HL-60/S4 treated with phorbol 12-myristate 13-acetate at 8.2 ng/mL for 4 days and 3 days (cell line): ENCODE results near the gene SUGCT.

Experiments
- in situ Hi-C: fragments of 300-500 bp; cut with MboI; formaldehyde crosslinking; loops from 2 replicates; pipeline ENCODE4 v1.15.0; 2022; ENCODE audit warnings: low sequenced_read_pairs

SUGCT gene

DNA sequence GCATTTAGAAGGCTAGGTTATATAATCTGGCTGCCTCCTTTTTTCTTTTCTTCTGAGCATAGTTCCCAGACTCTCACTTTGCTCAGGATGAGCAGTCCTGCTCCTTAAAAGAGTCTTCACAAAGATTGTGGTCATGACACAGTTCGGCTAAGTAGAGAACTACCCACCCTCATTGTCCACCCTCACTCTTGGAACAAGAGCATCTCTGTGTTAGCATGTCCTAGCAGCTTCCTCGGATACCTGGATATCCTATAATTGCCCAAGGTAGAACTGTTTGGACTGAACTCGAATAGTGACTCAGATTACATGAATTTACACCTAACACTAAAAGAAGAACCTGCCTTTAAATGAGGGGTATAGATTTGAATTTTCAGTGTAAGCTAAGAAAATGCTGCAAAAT lies 572.0 kb downstream of the SUGCT start:
- in situ Hi-C loops = no loop called here

DNA sequence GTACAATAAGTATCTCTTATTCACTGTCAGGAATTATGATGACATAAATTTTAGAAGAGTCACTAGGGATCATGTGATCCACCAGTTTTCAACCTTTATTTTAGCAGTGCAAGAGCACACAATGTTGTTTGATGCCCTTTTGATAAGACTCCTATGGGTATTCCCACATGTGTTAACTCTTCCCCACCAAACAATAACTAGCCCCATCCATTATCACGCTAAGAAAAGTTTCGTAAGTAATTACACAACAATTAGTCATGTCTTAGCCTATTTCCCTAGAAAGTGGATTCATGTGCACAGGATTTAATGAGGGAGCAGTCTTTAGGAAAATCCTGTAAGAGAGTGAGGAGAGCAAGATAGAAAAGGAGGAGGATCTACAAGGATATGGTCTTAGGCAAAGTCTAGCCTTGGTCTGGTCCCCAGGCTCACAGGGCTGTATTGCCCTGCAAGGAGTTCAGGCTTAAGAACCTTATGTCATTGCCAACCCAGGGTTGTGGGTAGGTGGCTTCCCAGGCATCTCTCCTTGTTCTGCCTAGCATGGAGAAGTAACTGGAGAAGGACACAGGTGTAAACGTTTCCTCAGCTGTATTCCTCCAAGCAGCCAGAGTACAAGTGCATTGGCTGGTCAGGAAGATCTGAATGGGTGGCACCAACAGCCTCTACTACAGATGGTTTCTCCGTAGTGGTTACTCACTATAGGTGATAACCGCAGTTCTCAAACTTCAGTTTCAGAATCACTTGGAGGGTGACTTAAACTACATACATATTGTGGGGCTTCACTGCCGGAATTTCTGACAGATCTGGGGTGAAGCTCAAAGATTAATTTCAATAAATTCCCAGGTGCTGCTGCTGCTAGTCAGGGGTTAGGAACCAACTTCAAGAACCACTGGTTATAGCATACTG lies 574.5 kb downstream of the SUGCT start:
- in situ Hi-C loops = no loop called here

DNA sequence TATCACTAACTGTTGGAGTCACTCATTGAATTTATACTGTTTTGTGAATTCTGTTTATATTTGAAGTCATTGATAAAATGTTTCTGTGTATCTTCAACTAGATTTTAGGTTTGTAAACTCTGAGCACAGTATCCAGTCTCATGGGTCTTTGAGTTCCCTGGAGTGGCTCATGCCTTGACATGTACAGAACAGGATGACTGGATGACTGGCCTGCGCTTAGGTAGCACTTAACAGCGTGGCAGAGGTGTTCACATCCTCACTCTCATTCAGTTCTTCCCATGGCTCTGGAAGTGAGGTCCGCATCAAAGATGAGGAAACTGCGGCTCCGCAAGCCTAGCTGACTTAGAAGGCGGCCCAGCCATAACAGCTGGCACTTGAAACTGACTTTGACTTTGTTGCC lies 576.9 kb downstream of the SUGCT start:
- in situ Hi-C loops = no loop called here

DNA sequence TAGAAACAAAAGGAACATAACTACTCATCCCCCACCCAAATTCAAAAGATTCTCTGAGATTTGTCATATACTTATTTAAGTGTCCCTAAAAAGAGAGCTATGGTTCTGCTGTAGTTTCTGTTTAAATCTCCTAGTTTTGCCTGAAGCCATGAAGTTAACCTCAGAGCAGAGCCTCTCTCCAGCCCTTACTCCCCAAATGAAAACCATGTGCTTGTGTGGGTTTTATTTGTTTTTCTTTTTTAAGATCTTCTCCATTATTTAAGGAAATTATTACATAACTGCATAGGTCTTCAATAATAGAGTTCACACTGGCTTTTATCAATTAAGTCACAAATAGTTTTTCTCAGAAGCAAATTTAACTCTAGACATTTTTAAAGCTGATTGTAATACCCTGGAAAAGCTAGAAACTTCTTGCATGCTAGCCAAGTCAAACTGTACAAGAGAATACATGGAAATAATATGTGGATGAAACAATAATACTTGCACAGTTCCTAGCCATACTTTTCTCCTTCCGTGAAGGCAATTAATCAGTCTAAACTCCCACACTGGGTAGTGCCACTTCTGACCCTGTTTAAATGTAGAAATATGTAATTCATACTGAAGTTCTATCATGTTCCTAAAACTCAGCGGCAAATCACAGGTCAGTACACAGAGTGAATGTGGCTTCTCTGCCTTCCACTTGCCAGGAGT lies 579.7 kb downstream of the SUGCT start:
- in situ Hi-C loops = no loop called here

DNA sequence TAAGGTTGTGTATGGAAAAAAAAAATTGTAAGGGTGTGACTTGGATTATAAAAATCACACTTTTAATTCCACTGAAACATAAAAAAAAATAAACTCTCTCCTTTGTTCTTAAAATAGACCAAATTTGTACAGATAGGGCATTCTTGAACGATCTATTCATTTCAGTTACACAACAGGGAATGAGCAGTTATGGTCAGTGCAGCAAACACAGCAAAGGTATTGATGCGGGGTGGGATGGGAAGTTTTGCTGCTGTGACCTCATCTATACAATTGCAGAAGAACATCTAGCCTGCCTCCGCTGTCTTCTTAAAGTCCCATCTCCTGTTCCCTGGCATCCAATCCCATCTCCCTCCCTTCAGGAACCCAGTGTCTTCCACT lies 580.2 kb downstream of the SUGCT start:
- in situ Hi-C loops = no loop called here

DNA sequence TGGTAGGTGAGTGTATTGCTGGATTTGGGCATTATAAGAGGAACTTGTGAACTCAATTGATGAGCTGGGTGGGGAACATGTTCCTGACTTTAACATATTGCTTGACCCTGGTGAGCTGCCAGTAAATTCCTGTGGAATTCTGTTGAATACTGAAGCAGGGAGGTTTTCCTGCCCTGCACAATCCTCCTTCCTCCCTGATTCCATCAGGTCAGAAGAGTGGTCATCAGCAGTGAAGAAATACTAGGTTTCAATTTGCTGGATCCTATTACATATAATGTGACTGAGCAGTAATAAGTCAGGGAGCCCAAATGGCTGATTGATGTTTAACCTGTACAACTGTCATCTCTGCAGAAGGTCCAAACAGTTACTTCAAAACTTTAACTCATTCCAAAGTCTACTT lies 581.2 kb downstream of the SUGCT start:
- in situ Hi-C loops = no loop called here

DNA sequence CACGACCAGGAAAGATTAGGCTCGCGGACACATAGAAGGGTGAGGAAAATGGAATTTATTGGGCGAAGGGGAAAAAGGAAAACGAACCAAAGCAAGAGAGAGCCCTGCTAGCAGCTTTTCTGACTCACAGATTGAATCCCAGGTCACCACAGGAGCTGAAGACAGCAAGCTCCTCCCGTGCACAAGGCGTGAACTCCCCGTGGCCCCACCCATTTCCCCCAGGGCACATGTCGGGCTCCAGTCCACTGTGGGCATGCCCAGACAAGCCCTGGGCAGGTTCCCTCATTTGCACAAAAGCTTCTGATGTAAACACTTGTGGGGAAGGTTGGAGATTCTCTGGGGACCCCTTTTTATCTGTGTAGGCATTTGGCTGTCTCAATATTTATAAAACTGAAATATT lies 582.4 kb downstream of the SUGCT start:
- in situ Hi-C loops = no loop called here

DNA sequence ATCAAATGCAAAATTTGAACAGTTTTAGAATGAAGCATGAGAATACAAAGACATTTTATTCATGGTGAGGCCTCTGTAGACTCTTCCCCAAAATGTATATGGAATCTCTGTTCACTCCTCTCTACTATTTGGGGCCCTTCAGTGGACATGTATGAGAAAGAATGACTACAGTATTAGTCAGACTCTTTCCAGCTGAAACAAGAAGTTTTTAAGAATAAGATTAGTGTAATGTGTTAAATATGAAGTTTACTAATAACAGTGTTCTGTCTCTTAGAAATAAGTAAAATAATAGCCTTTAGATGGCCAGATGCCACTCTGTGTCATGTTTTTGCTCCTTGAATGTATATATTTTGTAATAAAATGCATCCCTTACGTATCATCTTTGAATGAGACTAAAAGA lies 585.6 kb downstream of the SUGCT start:
- in situ Hi-C loops = no loop called here

DNA sequence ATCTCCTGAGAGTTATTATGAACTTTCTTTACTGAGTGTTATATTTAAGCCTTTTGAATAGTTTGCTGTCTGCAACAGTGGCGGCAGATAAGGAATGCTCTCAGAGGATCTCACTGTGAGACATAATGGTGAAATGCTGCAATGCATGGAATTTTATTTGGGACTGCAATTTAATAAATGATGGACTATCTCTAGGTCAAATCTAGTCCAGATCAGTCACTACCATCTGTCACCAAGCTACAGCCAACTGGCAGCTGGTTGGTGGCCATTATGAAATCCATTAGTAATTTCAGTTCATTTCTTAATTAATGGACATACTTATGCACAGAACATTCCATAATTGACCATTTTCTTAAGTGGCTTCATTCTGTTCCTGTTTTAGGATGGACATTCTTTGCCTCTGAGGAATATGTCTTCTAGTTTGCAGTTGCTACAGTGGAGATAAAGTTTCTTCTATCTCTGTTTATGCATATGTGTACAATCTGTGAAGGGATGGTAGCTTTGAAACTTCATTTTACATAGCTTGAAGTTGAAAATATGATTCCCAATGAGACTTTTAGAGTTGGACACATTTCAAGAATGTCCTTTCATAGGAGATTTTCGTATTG lies 586.6 kb downstream of the SUGCT start:
- in situ Hi-C loops = no loop called here

DNA sequence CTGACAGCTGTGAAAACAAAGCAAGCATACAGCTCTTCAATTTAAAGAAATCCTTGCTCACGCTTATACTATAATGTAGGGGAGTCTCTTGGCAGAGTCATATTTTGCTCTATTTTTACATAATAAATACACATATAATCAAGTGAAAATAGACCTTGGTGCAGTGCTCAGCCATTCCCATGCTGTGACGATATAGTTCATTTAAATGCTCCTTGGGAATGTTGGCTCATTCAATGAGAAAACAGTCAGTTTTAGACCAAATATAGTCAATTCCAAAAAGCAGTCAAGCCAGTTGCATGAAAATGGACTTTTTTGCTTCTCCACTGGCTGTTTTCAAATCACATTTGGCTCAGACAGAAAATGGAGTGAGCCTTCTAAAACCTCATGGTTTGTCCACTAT lies 587.4 kb downstream of the SUGCT start:
- in situ Hi-C loops = no loop called here

DNA sequence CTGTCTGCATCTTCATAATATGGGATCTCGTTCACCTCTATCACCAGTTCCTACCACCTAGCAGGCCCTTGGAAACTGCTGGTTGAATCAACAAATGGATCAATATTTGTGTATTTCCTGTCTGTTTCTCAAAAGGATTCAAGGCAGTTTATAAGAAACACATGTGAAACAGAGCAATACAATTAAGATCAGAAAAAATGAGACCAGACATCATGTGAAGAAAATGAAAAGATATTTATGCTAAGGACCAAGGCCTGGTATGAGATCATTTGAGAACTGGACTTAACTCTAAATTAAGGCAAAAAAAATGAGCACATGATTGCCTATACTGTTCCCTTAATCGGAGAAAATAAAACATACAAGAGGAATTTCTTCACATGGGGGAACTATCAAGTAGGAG lies 589.0 kb downstream of the SUGCT start:
- in situ Hi-C loops = no loop called here

DNA sequence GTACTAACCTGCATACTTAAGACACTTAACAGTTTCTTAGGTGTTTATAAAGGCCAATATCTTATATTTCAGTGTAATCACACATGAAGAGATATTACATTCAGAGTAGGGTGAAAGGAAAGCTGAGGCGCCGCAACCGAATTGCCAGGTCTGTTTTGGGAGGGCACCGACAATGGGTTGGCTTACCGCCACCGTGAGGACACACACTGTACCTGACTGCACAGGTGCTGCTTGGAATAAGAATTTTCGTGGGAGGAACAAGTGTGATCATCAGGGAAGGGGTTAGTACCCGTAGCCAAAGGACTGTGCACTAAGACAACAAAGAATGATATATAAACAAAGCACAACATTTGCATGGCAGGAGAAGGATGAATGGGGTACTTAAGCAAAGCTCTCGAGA lies 591.8 kb downstream of the SUGCT start:
- in situ Hi-C loops = no loop called here

DNA sequence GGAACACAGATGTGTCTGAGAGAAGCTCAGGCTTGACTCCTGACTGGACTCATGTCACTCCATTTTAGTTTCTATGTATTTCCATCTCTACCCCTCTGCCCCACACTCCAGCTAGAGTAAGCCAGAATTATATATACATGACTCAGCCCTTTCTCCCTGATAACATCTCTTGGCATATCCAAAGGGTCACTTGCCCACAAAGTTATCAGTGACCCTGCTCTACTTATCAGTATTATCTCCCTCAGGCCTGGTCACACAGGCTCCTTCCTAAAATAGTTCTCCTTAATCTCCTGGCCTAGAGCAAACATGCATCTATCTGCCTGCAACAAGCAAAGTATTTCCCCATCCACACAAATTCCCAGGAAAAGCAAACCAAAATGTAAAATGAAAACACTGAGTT lies 598.3 kb downstream of the SUGCT start:
- in situ Hi-C loops = no loop called here

DNA sequence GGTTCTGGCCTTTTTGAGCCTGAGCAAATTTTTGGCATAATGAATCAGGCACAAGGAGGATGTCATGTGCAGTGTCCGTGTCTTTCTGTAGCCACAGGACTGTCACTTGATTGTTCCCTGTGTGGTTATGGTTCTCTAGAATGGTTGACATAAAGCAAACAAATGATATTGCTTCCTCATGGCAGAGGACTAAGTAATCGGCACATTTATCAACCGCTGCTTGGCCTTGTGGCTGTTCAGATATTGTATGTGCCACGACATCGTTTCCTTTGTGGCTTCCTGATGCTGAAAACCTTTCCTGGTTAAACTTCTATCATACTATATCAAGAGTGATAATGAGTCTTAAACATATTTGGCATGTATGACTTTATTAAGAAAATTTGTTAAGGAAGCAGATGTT lies 598.8 kb downstream of the SUGCT start:
- in situ Hi-C loops = no loop called here

DNA sequence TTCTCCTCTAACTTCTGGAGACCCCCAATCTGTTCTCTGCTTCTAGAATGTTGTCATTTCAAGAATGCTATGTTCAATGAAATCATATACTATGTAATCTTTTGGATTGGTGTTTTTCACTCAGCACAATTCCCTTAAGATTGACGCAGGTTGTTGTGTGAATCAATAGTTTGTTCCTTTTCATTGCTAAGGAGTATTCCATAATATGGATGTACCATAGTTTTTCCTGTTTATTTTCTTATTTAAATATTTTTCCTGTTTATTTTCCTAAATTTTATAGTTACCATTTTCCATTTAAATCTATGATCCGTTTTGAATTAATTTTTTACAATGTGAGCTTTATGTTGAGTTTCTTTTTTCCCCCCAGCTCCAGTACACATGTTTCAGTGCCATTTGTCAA lies 604.5 kb downstream of the SUGCT start:
- in situ Hi-C loops = no loop called here

DNA sequence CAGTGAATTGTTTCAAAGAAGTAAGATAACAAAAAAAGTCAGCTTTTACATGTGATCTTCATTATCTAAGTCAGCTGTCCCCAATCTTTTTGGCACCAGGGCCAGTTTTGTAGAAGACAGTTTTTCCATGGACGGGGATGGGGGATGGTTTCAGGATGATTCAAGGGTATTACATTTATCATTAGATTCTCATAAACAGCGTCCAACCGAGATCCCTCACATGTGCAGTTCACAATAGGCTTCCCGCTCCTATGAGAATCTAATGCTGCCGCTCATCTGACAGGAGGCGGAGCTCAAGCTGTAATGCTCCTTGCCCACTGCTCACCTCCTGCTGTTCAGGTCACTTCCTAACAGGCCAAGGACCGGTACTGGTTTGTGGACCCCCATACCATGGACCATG lies 607.5 kb downstream of the SUGCT start:
- in situ Hi-C loops = no loop called here

DNA sequence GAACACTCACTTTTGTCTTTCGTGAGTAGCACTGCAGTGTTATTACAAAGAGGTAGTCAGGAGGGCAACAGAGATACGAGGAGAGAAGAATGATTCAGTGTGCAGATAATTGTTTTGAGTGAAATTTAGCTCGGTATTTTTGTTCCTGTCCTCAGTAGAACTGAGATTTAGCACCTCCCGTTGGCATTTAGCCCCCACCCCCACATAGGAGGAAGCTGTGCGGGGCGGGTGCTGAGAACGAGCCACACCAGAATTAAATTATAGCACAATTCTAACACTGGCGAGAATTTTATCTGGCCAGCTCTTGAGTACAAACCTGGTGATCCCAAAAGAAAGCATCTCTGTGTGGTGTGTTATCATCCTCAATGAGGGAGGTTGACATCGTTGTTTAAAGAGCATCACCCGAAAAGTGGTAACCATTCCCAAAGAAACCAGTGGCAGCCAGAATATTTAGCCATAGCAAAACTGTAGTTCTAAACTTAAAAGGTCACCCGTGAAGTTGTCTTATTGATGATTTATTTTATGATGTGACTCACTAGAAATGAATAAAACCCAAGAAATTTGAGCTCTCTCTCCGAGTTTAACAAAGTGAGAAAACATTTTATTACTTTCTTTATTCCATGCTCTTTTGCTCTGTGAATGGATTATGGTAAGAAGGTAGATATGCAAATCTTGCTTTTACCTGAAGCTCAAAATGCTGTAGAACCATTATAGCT lies 612.2 kb downstream of the SUGCT start:
- in situ Hi-C loops = no loop called here

DNA sequence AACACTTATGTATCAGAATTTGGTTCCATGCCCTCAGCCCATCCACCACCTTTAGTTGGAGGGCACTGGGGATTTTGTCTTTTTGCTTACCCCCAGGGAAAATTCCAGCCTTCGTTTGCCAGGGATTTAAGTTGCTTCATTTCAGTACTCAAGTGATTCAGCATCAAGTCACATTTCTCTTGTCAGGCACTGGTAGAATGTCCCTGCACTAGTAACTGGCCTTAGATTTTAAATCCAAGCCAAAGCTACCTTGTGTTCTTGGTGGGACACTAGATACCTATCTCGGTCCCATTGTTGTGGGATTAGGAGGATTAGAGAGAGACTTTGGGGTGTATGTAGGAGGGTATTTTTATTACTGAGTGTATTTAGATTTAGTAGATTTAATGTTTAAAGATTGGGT lies 613.1 kb downstream of the SUGCT start:
- in situ Hi-C loops = no loop called here

DNA sequence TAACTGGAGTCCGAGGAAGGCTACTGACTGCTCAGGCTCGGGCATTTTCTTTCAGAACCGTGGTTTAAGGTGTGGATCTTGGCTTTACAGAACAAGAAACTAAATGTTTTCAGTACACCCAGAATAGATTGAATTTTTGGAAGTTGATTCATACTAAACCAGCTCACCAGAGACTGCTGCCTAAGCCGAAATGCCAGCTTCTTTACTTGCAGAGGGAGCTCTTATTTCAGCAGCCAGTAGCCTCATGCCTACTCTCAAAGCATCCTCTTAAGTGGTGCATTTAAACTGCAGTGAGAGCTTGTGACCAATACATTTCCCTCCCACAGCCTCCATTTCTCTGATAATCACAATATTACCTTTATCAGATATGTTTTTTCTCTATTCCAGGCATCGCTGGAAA lies 615.1 kb downstream of the SUGCT start:
- in situ Hi-C loops = no loop called here

DNA sequence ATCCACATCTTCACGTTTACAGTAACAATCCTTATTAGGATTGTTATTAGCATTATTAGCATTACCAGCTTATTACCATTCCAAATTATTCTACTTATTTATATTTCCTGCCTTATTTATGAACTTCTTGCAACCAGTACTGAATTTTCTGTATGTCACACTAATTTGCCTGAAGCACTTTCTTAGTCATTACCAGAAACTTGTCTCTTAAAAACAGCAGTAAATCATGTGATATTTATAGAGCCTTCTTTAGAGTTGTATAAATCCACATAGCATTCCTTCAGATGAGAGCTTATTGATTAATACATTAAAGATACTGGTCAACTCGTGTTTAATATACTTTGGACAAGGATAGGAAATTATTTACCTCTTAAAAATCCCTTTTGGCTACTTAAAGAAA lies 618.6 kb downstream of the SUGCT start:
- in situ Hi-C loops = no loop called here

DNA sequence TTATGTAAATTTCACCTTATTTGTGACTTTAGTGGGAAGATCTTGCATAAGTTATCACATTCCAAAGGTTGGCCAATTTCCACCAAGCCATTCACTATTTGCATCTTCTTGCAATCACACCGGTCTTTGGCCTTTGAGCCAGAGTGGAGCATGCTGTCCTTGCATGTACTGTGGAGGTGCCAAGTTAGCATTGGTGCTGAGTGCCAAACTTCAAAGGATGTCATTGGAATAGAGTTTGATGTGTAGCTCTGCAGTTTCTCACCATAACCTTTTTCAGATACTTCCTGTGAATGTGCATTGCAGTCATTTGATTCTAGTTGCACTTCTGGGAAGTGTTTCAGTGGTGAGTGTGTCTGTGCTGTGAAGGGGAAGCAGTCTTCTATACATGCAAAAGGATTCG lies 620.6 kb downstream of the SUGCT start:
- in situ Hi-C loops = no loop called here

DNA sequence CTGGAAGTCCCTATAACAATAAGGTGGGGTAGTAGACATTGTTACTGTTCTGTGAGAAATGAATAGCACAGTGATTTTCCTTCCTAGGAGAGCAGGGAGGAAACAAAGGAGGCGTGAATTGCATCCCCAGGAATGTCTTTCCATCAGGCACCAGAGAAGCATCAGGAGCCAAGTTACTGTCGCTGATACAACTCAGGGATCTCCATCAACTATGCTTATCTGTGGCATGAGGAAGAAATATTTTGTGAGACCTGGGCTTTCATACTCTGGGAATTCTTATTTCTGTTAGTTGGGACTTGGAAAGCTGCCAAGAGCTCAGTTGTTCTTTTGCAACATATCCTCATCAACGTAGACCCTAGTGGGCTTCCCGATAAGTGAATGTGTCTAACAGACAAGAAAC lies 622.3 kb downstream of the SUGCT start:
- in situ Hi-C loops = no loop called here
